Mucosa of descending colon (tissue), 3 donors: ENCODE data around the gene ARID1B. TPM values are rescaled to one million over a fixed set of nuclear protein-coding genes. Genes with fewer than 3 reads are reported as not detected.
A peak's percentile ranks its signal among the peaks of the same experiment; 100 is the strongest.
"Not testable (repeated sequence)": the region's sequence is repeated elsewhere in the genome, so short reads cannot be mapped to it uniquely, and the experiment has no call there.

Experiments
- ATAC-seq: fragments of 200-7000 bp; cut with Tn5 transposase; one replicate; pipeline ENCODE4 v1.9.1; 2020; ENCODE audit warnings: mild to moderate bottlenecking, moderate library complexity
- DNase-seq, 3 donors: peaks; one replicate each; pipeline ENCODE4 v3.0.0-alpha.2; 2020
- H3K36me3 ChIP-seq: fragments of 200-600 bp; one replicate; pipeline ENCODE4 v1.8.0; 2021; ENCODE audit warnings: low read depth, mild to moderate bottlenecking
- H3K4me1 ChIP-seq: fragments of 200-600 bp; one replicate; pipeline ENCODE4 v1.8.0; 2021; ENCODE audit warnings: low read depth, mild to moderate bottlenecking
- H3K4me3 ChIP-seq: fragments of 200-600 bp; one replicate; pipeline ENCODE4 v1.8.0; 2021; ENCODE audit warnings: mild to moderate bottlenecking
- H3K9me3 ChIP-seq: fragments of 200-600 bp; one replicate; pipeline ENCODE4 v1.8.0; 2021; ENCODE audit warnings: mild to moderate bottlenecking
- CTCF ChIP-seq: fragments of 200-600 bp; IDR thresholded peaks from one replicate; pipeline ENCODE4 v1.8.0; 2022; ENCODE audit warnings: antibody characterized with exemption, mild to moderate bottlenecking
- intact Hi-C, 2 donors: fragments of 100-400 bp; cut with DNase I in 1 of 2; cut with micrococcal nuclease in 1 of 2; formaldehyde crosslinking; loops; one replicate each; pipeline versions ENCODE4 v1.11.0 to v1.11.1; 2022; cut with DNase I, micrococcal nuclease
- total RNA-seq, 3 donors: library from RNA; stranded (reverse); fragmentation: NEBNext Ultra II Directional in 2 of 3; extraction: Animal tissue kit (Norgen Biotek cat#: 25700) in 2 of 3; gene quantifications; one replicate each; pipeline versions ENCODE4 v1.2.1 to v1.2.4, GENCODE V29; 2021 to 2023
- donor health status: DM: no; HTN: no; CAD: no; lungs with moderate emphysema.
- donor health status: DM: no; HTN: no; CAD: no.
- donor health status: DM: no; HTN: yes; CAD: no.

Gene ARID1B
- total RNA-seq, 3 donors from 2014 or later: 71.8 to 102 (median 101) TPM

DNA sequence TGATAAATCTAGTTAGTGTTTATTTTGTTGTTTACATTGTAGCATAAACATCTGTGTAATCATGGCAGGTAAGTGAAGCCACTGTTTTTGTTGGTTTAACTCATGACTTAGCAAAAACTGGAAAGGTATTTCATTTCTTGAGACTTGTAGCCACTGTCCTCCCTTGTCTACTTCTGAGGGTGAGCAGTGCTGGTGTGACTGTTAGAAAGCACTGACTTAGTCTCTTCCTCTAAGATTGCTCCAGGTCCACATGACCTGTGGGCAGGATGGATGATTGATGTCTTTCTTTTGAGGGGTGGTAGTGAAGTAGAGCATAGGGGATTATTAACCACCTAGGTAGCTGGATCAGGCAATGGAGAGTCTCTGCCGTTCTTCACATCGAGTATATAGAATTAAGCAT lies 203.8 kb downstream of the ARID1B start:
- intact Hi-C loops: no loop called here
- Histone ChIP-seq H3K4me1 (peaks cover 10% of the 10 kb centered on the region), H3K9me3 (no peaks in the 10 kb centered on the region), H3K36me3 (no peaks in the 10 kb centered on the region), H3K4me3 (no peak overlapping the region)
- TF ChIP-seq CTCF: no peak
- DNase-seq: no peak
- no peak for ATAC-seq

DNA sequence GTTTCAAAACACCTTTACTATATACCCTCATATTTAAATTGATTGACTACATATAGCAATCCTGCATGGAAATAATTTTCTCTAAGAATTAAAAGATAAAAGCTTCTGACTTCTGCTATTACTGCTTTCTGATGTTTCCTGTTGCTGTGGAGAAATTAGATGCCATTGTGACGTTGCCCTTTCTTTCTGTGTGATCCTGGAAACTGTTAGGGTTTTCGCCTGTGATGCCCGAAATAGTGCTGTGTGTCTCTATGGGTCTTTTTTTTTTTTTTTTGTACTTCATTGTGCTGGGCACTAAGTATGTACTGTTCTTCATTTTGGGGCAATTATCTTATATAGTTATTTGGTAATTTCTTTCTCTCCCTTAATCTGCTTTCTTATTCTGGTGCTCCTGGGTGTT lies 205.0 kb downstream of the ARID1B start:
- TF ChIP-seq CTCF: no peak
- no peak for DNase-seq
- intact Hi-C loops: no loop called here
- H3K9me3 ChIP-seq: no peaks in the 10 kb centered on the region
- H3K36me3 ChIP-seq: no peaks in the 10 kb centered on the region
- H3K4me3 ChIP-seq: no peak overlapping the region
- ATAC-seq: no peak
- peaks cover 10% of the 10 kb centered on the region for H3K4me1 ChIP-seq

DNA sequence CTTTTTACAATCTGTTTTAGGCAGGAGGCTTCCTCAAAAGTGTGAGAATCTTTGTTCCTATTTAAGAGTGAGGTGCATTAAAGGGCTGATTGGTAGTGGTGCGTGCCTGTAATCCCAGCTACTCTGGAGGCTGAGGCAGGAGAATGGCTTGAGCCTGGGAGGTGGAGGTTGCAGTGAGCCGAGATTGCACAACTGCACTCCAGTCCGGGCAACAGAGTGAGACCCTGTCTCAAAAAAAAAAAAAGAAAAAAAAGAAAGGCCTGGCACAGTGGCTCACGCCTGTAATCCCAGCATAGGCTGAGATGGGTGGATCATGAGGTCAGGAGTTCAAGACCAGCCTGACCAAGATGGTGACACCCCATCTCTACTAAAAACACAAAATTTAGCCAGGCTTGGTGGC lies 205.7 kb downstream of the ARID1B start:
- DNase-seq, H3K9me3 ChIP-seq, H3K4me3 ChIP-seq, ATAC-seq, intact Hi-C loops, H3K36me3 ChIP-seq: not testable (repeated sequence)
- peaks cover 11% of the 10 kb centered on the region for H3K4me1 ChIP-seq

- peaks cover 22% of the 10 kb centered on the region for H3K4me1 ChIP-seq
- DNase-seq (no peak), ATAC-seq (peak; percentile 36)
- TF ChIP-seq CTCF: no peak
- intact Hi-C loops: no loop called here
- no peaks in the 10 kb centered on the region for H3K36me3 ChIP-seq
- no peaks in the 10 kb centered on the region for H3K9me3 ChIP-seq
- no peak overlapping the region for H3K4me3 ChIP-seq
Measured at GRCh38 chr6:156984178-156984738, 207.1 kb downstream of the ARID1B start.

GRCh38 chr6:156985309-156985708 lies 208.1 kb downstream of the ARID1B start:
- Histone ChIP-seq H3K36me3 (no peaks in the 10 kb centered on the region), H3K4me1 (peaks cover 26% of the 10 kb centered on the region), H3K9me3 (no peaks in the 10 kb centered on the region), H3K4me3 (no peak overlapping the region)
- TF ChIP-seq CTCF: no peak
- intact Hi-C loops: no loop called here
- DNase-seq (no peak), ATAC-seq (no peak)

DNA sequence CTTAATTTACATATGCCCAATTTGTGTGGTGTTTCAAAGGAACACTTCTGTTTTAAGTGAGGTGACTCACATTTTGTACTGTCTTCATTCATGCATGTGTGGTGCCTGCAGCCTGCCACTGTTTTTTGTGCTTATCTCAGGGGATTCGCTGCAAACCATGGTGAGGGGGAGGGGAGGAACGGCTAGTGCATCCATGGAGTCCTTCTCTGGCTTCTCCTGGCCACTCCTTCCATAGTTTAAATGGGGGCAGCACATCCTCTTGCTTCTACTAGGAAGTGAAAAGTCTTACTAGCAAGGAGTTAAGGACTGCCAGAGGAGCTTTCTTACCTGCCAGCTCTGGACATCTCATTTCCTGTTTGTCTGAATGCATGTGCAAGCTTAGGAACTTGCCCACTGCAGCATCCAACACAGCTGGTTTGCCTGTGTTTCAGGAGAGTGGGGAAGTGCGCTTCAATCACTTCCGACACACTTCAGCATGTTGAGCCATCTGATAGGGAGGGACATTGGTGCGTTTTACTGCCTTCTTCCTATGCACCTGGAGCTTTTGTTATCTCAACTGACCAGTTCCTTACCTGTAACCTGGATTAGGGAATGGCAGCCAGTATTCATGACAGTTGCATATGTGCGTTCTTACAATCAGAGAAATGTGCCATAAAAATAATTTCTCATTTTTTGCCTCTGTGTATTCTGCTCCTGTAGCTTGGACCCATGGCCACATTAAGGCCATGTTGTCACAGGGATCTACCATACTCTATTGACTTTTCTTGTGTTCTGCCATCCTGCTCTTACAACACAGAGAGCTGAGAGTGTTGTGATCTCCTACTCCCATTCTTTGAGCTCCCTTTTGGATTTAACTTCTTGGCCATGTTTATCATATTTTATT lies 211.3 kb downstream of the ARID1B start:
- Histone ChIP-seq H3K4me1 (peaks cover 34% of the 10 kb centered on the region), H3K9me3 (no peaks in the 10 kb centered on the region), H3K4me3 (no peak overlapping the region), H3K36me3 (no peaks in the 10 kb centered on the region)
- TF ChIP-seq CTCF: no peak
- intact Hi-C loops: no loop called here
- DNase-seq (peak in 1 of 3 donors; percentile 61), ATAC-seq (peak; percentile 85)
